Peyer's patch (tissue), 4 donors: Measurements from ENCODE around the gene PIGW.

Experiments used
- POLR2A ChIP-seq, 2 donors: fragments of 450-650 bp; IDR thresholded peaks; one replicate each; pipeline ENCODE4 v1.5.1; 2017; ENCODE audit warnings: antibody characterized with exemption in 2 of 2, mild to moderate bottlenecking in 2 of 2, moderate library complexity in 2 of 2
- TF ChIP-seq, protein P1 (sequence below), 6 experiments: fragments of 450-650 bp in 4 of 6; fragments of 200-600 bp in 2 of 6; sonication (generic) in 1 of 6; IDR thresholded peaks; one replicate each; pipeline ENCODE4 v1.5.1; 2017 to 2019; ENCODE audit warnings: antibody characterized with exemption in 6 of 6, mild to moderate bottlenecking in 3 of 6, moderate library complexity in 1 of 6

DNA sequence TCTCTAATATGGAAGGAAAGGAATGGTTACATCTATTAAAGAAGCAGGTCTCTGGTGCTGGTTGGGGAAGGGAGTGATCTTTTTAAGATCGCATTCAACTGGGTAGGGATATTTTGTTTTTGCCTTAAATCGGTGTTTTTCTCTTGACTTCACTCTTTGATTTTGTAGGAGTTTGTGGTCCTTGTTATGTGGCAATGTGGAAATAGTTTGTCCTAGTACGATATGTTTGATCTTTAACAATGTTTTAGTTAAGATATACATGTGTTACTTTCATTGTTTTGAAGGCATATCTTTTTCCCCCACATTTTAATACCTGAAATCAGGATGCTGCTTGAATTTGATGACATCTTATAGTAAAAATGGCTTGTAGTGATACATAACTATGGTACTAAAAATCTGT, 18.7 kb downstream of the PIGW start:
- TF ChIP-seq POLR2A (IDR thresholded peaks at IDR 0.05): no peak
- TF ChIP-seq, protein P1, sequence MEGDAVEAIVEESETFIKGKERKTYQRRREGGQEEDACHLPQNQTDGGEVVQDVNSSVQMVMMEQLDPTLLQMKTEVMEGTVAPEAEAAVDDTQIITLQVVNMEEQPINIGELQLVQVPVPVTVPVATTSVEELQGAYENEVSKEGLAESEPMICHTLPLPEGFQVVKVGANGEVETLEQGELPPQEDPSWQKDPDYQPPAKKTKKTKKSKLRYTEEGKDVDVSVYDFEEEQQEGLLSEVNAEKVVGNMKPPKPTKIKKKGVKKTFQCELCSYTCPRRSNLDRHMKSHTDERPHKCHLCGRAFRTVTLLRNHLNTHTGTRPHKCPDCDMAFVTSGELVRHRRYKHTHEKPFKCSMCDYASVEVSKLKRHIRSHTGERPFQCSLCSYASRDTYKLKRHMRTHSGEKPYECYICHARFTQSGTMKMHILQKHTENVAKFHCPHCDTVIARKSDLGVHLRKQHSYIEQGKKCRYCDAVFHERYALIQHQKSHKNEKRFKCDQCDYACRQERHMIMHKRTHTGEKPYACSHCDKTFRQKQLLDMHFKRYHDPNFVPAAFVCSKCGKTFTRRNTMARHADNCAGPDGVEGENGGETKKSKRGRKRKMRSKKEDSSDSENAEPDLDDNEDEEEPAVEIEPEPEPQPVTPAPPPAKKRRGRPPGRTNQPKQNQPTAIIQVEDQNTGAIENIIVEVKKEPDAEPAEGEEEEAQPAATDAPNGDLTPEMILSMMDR (IDR thresholded peaks at IDR 0.05): no peak
